ENCODE data around the gene CYBA.

CYBA gene

GRCh38 chr16:88686062-88686438, 35.2 kb upstream of the CYBA start:
- H4K20me1 ChIP-seq (ENCODE audit: insufficient read depth, low read length), result no peaks in the 10 kb centered on the region
- H3K27me3 ChIP-seq (ENCODE audit: low read depth, low read length), result peaks cover 45% of the 10 kb centered on the region
- H2AFZ ChIP-seq (ENCODE audit: low read depth, low read length), result no peak overlapping the region
- H3K79me2 ChIP-seq (ENCODE audit: low read length), result no peaks in the 10 kb centered on the region
- no peaks in the 10 kb centered on the region for H3K9me3 ChIP-seq (ENCODE audit: insufficient read depth, low read length)
- peak overlapping the region; percentile 84 for H3K4me2 ChIP-seq (ENCODE audit: low read length)
- H3K36me3 ChIP-seq (replicated peaks; ENCODE audit: low read depth, low read length), result no peaks in the 10 kb centered on the region
- TF ChIP-seq CTCF (IDR thresholded peaks at IDR 0.05; ENCODE audit: low read depth, low read length), result no peak
- TF ChIP-seq EZH2phosphoT487 (IDR thresholded peaks at IDR 0.05; ENCODE audit: low read depth), result no peak
- peak overlapping the region; percentile 79 for H3K4me3 ChIP-seq (ENCODE audit: low read length)
- H3K4me1 ChIP-seq (ENCODE audit: low read length), result peaks cover 42% of the 10 kb centered on the region
- no peak overlapping the region for H3K27ac ChIP-seq (ENCODE audit: low read length)
- H3K9ac ChIP-seq (ENCODE audit: low read length), result peak overlapping the region; percentile 42

GRCh38 chr16:88685156-88686061, 34.6 kb upstream of the CYBA start:
- Histone ChIP-seq H3K4me2 (ENCODE audit: low read length) (peak overlapping the region; percentile 84), H3K79me2 (ENCODE audit: low read length) (no peaks in the 10 kb centered on the region), H3K9ac (ENCODE audit: low read length) (peak overlapping the region; percentile 42; the same call in 1 of the 2 replicates), H4K20me1 (ENCODE audit: insufficient read depth, low read length) (no peaks in the 10 kb centered on the region), H2AFZ (ENCODE audit: low read depth, low read length) (no peak overlapping the region), H3K36me3 (replicated peaks; ENCODE audit: low read depth, low read length) (no peaks in the 10 kb centered on the region), H3K4me3 (ENCODE audit: low read length) (peak overlapping the region; percentile 79), H3K27me3 (ENCODE audit: low read depth, low read length) (peaks cover 45% of the 10 kb centered on the region), H3K27ac (ENCODE audit: low read length) (no peak overlapping the region), H3K9me3 (ENCODE audit: insufficient read depth, low read length) (no peaks in the 10 kb centered on the region), H3K4me1 (ENCODE audit: low read length) (peaks cover 47% of the 10 kb centered on the region)
- TF ChIP-seq CTCF (IDR thresholded peaks at IDR 0.05; ENCODE audit: low read depth, low read length) (peak; percentile 70), EZH2phosphoT487 (IDR thresholded peaks at IDR 0.05; ENCODE audit: low read depth) (no peak)

- peaks cover 45% of the 10 kb centered on the region for H3K27me3 ChIP-seq (ENCODE audit: low read depth, low read length)
- no peaks in the 10 kb centered on the region for H3K36me3 ChIP-seq (replicated peaks; ENCODE audit: low read depth, low read length)
- H3K79me2 ChIP-seq (ENCODE audit: low read length), result no peaks in the 10 kb centered on the region
- H4K20me1 ChIP-seq (ENCODE audit: insufficient read depth, low read length), result no peaks in the 10 kb centered on the region
- H3K4me2 ChIP-seq (ENCODE audit: low read length), result peak overlapping the region; percentile 84
- H3K9ac ChIP-seq (ENCODE audit: low read length), result no peak overlapping the region
- H3K4me1 ChIP-seq (ENCODE audit: low read length), result peaks cover 47% of the 10 kb centered on the region
- no peak for TF ChIP-seq EZH2phosphoT487 (IDR thresholded peaks at IDR 0.05; ENCODE audit: low read depth)
- H3K4me3 ChIP-seq (ENCODE audit: low read length), result peak overlapping the region; percentile 25
- H3K9me3 ChIP-seq (ENCODE audit: insufficient read depth, low read length), result no peaks in the 10 kb centered on the region
- H2AFZ ChIP-seq (ENCODE audit: low read depth, low read length), result no peak overlapping the region
- no peak overlapping the region for H3K27ac ChIP-seq (ENCODE audit: low read length)
These were observed 33.8 kb upstream of the CYBA start for GRCh38 chr16:88684569-88685155.

DNA sequence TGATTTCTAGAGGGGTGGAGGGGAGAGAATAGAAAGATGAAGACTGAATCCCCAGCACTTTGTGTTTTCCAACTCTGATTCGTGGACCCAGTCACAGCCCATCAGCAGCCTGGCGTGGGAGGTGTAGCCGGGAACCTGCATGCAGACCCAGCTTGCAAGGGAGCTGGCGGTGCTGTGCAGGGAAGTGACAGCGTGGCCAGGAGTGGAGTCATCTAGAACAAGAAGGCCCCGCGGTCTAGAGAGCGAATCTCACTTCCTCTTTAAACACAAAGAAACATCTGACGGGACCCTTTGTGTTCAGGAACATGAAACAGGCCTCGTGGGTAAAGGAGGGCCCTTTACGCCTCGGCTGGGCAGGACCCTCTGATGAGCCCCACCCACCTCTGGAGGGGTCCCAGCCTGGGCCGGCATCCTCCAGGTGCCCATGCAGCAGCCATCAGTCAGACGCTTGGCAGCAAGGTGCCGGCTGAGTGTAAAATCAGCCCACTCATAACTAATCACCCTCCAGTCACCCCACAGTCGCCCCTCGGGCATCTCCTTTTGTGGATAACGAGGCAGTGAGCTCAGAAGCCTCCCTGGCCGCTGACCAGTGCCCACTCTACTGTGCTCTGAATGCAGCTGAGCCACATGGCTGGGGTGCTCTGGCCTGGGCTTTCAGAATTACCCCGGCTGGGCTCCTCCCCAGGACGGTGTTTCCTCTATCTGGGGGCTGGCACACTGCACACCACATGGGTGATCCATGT, 31.0 kb upstream of the CYBA start:
- Histone ChIP-seq H3K4me1 (ENCODE audit: low read length) (peaks cover 46% of the 10 kb centered on the region), H3K27me3 (ENCODE audit: low read depth, low read length) (peaks cover 27% of the 10 kb centered on the region), H3K9me3 (ENCODE audit: insufficient read depth, low read length) (no peaks in the 10 kb centered on the region), H2AFZ (ENCODE audit: low read depth, low read length) (peak overlapping the region; percentile 65), H3K4me2 (ENCODE audit: low read length) (peak overlapping the region; percentile 95), H3K9ac (ENCODE audit: low read length) (peak overlapping the region; percentile 62), H3K79me2 (ENCODE audit: low read length) (no peaks in the 10 kb centered on the region), H3K27ac (ENCODE audit: low read length) (peak overlapping the region; percentile 68), H4K20me1 (ENCODE audit: insufficient read depth, low read length) (no peaks in the 10 kb centered on the region), H3K4me3 (ENCODE audit: low read length) (peak overlapping the region; percentile 74), H3K36me3 (replicated peaks; ENCODE audit: low read depth, low read length) (no peaks in the 10 kb centered on the region)
- TF ChIP-seq CTCF (IDR thresholded peaks at IDR 0.05; ENCODE audit: low read depth, low read length) (no peak), EZH2phosphoT487 (IDR thresholded peaks at IDR 0.05; ENCODE audit: low read depth) (no peak)

All from OCI-LY3 (cell line).